ENCODE data around the gene NINJ2. TPM values are rescaled to one million over a fixed set of nuclear protein-coding genes. Genes with fewer than 3 reads are reported as not detected.

Gene NINJ2
- total RNA-seq, 1 donor from 2014 or later: not detected

DNA sequence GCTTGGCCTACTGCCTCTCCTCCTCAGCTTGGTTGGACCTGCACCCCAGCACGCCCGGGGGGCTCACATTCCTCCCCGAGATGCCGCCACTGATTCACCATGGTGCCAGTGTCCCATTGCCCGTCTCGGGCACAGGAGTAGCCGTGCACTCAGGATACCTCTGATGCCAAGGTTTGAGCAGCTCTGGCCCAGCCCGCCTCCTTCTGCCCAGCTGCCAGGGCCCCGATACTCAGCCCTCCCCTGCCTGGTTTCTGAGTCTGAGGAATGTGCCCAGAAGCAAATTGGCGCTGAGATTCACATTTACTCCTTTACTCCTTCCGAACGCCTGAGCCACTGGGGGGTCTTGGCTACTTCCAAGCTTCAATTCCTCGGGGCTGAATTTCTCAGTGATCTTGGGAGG lies 63.5 kb downstream of the NINJ2 start:
- Mint-ChIP-seq H3K36me3 (no peaks in the 10 kb centered on the region), H3K27ac (no peak overlapping the region), H3K27me3 (no peaks in the 10 kb centered on the region), H3K4me3 (no peak overlapping the region), H3K9me3 (no peaks in the 10 kb centered on the region), H3K4me1 (ENCODE audit: unreplicated experiment) (no peaks in the 10 kb centered on the region)
- DNase-seq (ENCODE audit: extremely low spot score, unreplicated experiment): no peak
- TF ChIP-seq, protein P1, sequence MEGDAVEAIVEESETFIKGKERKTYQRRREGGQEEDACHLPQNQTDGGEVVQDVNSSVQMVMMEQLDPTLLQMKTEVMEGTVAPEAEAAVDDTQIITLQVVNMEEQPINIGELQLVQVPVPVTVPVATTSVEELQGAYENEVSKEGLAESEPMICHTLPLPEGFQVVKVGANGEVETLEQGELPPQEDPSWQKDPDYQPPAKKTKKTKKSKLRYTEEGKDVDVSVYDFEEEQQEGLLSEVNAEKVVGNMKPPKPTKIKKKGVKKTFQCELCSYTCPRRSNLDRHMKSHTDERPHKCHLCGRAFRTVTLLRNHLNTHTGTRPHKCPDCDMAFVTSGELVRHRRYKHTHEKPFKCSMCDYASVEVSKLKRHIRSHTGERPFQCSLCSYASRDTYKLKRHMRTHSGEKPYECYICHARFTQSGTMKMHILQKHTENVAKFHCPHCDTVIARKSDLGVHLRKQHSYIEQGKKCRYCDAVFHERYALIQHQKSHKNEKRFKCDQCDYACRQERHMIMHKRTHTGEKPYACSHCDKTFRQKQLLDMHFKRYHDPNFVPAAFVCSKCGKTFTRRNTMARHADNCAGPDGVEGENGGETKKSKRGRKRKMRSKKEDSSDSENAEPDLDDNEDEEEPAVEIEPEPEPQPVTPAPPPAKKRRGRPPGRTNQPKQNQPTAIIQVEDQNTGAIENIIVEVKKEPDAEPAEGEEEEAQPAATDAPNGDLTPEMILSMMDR (conservative IDR thresholded peaks at IDR 0.05): no peak

DNA sequence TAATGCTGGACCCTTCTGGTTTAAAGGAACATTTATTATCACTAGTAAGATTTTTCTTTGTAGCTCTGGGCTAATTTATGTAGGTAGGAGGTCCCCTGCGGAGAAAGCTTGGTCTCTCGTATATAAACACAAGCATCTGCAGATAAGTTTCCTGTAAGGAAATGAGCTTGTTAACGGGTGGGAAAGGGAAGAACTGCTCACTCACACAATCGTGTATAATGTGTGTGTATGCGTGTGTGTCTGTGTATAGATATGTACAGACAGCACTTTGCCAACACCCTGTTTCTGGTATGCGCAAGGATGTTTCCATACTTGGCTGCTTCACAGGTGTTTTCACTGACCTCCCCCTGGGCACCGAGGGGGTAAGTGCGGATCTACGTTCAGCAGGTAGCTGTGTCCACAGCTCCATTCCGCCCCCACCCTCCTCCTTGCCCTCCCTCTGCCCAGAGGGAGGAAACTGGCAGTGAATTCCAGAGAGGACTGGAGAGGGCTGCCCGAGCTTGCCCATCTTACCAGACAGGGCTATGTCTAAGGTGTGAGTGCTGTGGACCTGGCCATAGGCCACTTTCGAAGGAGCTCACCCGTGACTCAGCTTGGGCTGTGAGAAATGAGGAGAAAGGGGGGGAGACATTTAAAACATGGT lies 65.2 kb downstream of the NINJ2 start:
- Mint-ChIP-seq H3K9me3 (no peaks in the 10 kb centered on the region), H3K4me1 (ENCODE audit: unreplicated experiment) (no peaks in the 10 kb centered on the region), H3K4me3 (no peak overlapping the region), H3K27me3 (peaks cover 5% of the 10 kb centered on the region), H3K36me3 (no peaks in the 10 kb centered on the region), H3K27ac (no peak overlapping the region)
- TF ChIP-seq, protein P1 (conservative IDR thresholded peaks at IDR 0.05): no peak
- no peak for DNase-seq (ENCODE audit: extremely low spot score, unreplicated experiment)

DNA sequence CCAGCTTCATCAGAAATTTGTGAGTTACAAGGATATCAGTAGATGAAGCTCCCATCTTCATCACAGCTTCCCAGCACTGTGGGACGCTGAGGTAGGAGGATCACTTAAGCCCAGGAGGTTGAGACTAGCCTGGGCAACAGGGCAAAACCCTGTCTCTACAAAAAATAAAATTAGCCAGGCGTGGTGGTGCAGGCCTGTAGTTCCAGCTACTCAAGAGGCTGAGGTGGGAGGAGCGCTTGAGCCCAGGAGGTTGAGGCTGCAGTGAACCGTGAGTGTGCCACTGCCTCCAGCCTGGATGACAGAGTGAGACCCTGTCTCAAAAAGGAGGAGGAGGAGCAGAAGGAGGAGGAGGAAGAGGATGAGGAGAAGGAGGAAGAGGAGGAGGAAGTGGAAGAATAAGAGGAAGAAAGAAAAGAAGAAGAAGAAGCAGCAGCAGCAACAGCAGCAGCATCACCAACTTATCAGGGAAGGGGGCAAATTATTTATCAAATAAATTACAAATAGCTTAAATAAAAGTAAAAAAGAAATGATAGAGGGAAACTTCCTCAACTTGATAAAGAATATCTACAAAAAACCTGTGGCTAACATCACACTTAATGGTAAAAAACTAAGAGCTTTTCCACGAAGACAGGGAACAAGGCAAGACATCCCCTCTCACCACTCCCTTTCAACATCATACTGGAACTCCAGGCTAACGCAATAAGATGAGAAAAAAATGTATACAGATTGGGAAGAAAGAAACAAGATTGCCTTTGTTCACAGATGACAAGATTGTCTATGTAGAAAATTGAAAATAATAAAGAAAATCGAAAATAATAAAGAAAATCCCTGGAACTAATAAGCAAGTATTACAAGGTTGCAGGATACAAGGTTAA lies 69.6 kb downstream of the NINJ2 start:
- no peak overlapping the region for H3K27ac Mint-ChIP-seq
- TF ChIP-seq, protein P1 (conservative IDR thresholded peaks at IDR 0.05): no peak
- peaks cover 10% of the 10 kb centered on the region for H3K27me3 Mint-ChIP-seq
- peaks cover 3% of the 10 kb centered on the region for H3K4me1 Mint-ChIP-seq (ENCODE audit: unreplicated experiment)
- no peaks in the 10 kb centered on the region for H3K36me3 Mint-ChIP-seq
- no peak overlapping the region for H3K4me3 Mint-ChIP-seq
- DNase-seq (ENCODE audit: extremely low spot score, unreplicated experiment): no peak
- no peaks in the 10 kb centered on the region for H3K9me3 Mint-ChIP-seq

DNA sequence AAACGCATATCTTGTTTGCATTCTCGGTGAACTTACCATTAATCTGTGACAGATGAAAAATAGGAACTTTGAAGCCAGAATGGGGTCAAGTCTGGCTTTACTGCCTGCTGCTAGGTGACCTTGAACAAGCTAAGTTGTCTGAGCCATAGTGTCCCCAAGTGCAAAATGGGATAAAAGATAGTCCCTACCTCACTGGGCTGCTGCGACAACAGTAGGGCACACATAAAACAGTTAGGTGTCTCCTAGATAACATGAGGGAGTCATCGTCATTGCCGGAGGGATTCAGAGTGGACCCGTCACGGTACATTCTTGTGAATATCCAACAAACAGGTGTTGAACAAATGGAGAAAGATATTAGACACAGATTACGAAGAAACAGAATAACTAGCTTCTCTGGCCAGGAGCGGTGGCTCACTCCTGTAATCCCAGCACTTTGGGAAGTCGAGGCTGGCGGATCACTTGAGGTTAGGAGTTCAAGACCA lies 71.2 kb downstream of the NINJ2 start:
- TF ChIP-seq, protein P1 (conservative IDR thresholded peaks at IDR 0.05): no peak
- DNase-seq (ENCODE audit: extremely low spot score, unreplicated experiment): no peak
- peaks cover 3% of the 10 kb centered on the region for H3K36me3 Mint-ChIP-seq
- H3K27me3 Mint-ChIP-seq: peaks cover 10% of the 10 kb centered on the region
- no peaks in the 10 kb centered on the region for H3K9me3 Mint-ChIP-seq
- H3K4me3 Mint-ChIP-seq: no peak overlapping the region
- H3K4me1 Mint-ChIP-seq (ENCODE audit: unreplicated experiment): peaks cover 3% of the 10 kb centered on the region
- H3K27ac Mint-ChIP-seq: peak overlapping the region; percentile 2

DNA sequence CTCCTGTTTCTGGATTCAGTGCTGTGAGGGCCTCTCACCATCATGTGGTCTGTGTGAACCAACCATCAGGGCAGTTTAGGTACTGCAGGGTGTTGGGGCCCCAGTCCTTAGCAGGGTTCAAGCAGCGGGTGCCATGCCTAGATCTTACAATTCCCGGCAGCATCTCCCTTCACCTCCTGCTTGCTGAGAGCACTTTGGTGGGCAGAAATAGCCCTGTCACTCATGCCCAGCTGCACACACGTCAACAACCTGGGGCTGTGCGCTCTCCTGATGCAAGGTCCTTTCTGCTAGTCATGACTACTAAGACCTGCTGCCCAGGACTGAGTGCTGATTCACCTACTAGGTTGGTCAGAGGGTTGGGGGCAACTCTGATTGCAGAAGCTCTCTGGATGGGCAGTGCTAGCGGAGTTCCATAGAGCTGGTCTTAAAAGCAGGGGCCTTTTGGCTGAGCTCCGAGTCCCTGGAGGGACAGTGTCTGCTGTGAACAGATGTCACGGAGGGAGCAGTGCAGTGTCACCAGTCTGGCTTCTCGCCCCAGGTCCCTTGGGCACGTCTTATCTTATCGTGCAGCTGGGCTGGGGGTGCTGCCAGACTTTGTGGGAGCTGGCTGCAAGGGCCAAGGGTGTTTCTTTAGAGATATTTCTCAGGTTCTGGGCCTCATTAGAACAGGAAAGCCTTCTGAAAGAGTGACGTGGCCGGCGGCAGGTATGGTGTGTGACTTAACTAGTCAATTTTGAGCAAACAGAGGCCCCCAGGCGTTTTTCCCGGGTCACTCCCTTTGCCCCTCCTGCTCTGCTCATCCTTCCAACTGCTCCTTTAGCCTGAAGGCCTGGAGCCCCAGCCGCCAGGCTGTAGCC lies 71.8 kb downstream of the NINJ2 start:
- Mint-ChIP-seq H3K36me3 (peaks cover 3% of the 10 kb centered on the region), H3K4me3 (no peak overlapping the region), H3K27me3 (peaks cover 10% of the 10 kb centered on the region), H3K9me3 (no peaks in the 10 kb centered on the region), H3K27ac (no peak overlapping the region), H3K4me1 (ENCODE audit: unreplicated experiment) (peaks cover 3% of the 10 kb centered on the region)
- no peak for DNase-seq (ENCODE audit: extremely low spot score, unreplicated experiment)
- TF ChIP-seq, protein P1 (conservative IDR thresholded peaks at IDR 0.05): peak; percentile 38
